Amniotic epithelial cell (primary cell): ENCODE data around the gene CLEC16A.
"Not testable (repeated sequence)": the region's sequence is repeated elsewhere in the genome, so short reads cannot be mapped to it uniquely, and the experiment has no call there.

Experiments used
- DNase-seq: peaks from one replicate; pipeline ENCODE4 v3.0.0-alpha.2; 2010; ENCODE audit warnings: low read depth

The CLEC16A gene

DNA sequence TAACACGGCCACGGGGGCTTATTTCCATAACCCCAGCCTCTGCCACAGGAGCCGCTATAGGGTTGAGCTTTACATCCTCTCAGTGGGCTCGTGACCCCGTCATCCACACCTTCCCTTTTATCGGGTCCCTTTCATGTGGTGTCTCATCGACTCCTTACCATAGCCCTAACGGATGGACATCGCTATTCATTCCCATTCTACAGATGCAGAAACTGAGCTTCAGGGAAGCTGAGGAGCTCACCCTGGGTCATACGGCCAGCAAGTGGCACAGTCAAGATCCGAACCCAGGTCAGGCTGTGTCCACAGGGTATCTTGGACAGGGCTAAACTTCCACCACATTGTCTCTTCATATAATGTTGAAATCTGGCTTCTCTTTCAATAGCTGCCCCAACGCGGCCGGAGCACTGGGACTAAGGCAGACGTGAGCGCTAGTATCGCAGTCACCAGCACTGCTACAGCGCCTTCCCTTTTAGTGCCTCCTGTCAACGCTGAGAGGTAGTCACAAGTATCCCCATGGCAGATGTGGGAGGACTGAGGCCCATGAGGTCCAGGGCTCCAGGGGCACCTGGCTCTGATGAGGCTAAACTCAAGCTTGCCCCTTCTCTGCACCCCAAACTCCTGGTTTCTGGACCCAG is 260.8 kb downstream of the CLEC16A start:
- no peak for DNase-seq

DNA sequence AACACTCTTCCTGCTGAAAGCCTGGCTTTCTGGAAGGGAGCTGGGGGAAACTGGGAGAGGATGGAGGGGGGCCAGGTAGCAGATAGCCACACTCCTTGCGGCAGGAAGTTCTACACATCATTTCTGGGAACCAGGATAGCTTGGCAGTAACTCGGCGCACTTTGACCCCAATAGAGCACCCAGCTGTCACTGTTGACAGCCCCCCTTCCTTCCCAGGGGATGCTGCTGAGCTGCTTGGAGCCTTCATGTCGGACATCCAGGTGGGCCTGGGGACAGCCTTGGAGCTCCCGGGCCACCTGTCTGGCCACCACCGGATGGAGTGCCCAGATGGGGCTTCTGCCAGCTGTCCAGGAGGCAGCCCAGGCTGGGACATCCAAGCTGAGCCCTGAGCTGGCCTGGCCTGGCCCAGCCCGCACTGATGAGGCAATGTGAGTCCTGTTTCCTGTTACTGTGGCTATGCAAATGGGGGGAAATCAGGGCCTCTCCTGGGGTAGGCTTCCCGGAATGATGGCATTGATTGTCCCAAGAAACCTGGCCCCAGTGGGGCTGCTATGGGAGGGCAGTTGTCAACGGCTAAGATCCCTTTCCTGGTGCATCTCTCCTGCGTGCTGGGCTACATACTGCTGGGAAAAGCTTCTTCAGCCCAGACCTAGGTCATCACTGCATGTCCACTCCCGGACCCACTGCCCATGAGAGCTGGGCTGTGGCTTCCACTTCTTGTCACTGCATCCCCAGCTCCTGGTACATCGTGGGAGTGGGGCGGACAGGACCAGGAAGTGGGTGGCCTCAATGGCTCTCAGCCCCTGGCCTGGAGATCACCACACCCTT is 261.6 kb downstream of the CLEC16A start:
- DNase-seq, result no peak

DNA sequence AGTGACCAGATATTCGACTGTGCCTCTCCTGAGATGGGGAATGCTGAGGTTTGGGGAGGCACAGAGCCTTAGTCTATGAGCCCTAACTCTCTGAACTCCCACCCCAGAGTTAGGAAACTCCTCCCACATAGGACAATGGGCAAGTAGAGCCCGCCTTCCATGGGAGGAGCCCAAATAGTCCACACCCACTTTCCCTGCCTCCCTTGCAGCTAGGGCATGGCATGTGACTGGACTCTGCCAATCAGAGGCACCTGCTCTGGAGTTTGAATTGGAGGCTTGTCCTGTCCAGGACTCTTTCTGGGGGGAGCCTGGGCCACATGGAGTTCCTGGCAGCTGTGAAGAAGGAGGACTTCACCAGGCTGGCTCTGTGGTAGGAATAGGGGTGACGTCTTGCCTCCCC is 263.3 kb downstream of the CLEC16A start:
- DNase-seq, result no peak

DNA sequence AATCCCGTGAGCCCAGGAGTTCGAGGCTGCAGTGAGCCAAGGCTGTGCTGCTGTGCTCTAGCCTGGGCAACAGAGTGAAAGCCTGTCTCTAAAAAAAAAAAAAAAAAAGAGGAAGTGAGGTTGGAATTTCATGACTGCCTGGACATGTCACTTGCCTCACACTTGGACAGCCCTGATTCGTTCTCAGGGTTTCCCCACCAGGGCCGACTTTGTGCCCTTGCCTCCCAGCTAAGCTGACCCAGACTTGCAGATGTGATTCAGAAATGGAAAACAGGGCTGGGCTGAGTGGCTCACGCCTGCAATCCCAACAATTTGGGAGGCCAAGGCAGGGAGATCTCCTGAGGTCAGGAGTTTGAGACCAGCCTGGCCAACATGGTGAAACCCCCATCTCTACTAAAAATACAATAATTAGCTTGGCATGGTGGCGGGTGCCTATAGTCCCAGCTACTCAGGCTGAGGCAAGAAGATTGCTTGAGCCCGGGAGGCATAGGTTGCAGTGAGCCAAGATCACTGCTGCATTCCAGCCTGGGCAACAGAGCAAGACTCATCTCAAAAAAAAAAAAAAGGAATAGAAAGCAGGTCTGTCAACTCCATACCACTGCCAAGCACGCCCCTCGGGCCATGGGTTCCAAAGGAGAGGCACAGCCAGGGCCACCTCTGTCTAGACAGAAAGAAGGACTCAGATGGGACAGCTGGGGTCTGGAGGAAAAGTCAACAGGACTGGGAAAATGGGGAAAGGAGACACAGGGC is 264.7 kb downstream of the CLEC16A start:
- no peak for DNase-seq

DNA sequence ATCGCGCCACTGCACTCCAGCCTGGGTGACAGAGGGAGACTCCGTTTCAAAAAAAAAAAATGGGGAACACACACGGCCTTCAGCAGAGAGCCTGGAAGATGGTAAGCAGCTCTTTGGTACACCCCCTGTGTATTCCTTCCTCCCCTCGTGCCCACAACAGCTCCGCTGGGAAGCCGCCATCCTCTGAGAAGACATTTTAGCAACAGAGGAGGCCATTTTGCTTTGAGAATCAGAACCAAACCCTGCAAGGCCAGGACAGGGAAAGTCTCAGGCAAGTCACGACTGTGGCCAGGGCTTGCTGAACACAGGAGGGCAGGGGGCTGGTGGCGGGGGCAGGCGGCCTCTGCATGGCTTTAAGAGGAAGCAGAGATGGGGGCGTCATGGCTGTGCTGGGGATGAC is 265.9 kb downstream of the CLEC16A start:
- DNase-seq, result no peak

DNA sequence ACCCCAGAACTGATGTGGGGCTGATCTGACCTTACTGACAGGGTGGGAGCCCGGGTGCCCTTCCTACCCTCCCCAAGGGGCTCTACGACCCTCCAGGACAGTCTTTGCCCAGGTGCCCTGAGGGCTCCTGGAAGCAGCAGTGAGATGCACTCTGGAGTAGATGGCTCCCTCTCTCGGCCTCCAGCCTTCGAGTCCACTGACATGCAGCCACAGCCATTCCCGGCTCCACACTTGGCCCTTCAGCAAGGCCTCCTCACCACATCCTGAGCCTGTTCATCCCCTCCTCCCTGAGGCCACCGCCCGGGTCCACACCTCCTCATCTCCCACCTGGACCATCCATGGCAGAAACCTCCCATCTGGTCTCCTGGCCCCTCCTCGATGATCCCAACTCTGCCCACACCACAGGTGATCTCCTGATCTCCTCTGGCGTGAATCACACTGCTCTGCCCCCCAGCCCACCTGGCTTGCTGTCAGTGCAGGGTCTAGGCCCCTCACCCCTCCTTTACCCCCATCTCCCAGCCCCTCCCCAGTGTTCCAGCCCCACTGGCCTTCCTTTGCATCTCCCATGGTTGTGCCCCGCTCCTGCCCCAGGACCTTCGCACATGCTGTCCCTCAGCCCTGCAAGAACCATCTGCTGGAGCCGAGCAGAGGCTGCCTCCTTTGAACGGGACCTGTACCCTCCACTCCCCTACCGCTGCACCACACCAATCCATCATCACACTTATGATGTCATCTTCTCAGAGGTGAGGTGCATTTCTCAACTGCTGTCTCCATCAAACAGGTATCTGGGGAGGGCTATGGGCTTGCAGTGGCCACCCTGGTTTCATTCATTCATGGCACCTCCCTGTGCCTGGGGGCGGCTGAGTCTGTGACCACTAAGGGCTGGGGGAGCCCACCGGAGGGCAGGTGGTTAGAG is 267.0 kb downstream of the CLEC16A start:
- no peak for DNase-seq

DNA sequence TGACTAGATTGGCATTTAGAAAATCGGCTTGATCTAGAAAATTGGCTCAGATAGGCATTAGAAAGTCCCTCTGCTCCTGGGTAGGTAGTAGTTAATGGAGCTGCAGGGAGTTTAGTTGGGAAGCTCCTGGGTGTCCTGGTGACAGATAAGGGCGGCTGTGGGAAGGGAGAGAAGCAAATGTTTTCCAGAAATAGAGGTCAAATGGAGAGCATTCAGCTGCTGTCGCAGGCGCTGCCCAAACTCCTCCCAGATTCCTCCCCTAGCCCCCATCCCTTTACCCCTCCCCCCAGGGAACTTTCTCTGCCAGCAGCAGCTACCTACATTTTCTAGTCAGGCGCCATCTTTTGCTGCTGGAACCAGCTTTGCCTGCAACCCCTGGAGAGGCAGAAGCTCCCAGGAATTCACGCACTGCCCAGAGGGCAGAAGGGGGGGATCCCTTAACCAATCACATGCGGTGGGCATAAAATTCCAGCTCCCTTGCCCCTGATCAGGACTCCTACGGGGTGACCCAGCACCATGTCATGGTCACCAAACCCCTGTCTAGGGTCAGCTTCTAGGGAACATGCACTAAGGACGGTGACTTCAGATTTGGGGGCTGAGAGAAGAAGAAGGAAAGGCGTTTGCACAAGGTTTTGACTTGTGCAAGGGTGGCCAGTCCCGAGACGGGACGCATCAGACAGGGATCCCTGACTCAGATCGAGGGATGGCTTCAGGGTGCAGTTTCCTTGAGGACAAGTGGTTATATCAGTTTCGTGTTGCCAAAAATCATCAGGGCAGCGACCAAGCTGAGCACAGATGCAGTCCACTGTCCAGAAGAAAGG is 267.8 kb downstream of the CLEC16A start:
- no peak for DNase-seq

DNA sequence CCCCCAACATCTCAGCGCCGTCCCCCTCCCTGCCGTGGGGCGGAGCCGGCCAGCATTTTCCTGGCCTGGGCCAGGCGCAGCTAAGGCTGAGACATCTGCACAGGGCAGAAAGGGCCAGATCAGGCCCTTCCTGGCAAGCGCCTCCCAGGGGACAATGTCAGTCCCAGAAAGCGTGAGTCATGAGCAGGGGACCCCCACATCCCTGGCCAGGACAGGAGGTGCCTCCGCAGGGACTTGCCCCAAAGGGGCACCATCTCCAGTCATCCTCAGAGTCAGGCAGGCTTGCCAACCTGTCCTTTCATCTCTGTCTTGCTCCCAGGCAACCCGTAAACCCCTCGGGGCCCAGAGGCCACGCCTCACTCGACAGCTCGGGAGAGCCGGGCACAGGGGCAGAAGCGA is 268.4 kb downstream of the CLEC16A start:
- no peak for DNase-seq

DNA sequence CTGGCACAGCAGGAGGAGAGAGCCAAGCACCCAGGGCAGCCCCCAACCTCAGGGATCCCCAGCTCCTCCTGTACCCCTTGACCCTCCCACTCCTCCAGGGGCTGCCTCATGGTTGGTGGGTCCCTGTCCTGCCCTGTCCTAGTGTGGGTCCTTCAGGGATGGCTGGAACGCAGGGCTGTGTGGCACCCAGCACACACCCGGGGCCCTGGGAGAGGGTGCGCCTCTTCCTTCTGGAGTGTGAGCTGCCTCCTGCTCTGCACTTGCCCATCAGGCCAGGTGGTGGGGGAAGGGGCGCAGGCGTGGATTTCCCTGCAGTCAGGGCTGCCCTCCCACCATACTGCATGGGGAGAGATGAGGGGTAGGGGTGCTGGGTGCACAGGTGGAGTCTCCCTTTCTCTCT is 269.0 kb downstream of the CLEC16A start:
- DNase-seq, result no peak

DNA sequence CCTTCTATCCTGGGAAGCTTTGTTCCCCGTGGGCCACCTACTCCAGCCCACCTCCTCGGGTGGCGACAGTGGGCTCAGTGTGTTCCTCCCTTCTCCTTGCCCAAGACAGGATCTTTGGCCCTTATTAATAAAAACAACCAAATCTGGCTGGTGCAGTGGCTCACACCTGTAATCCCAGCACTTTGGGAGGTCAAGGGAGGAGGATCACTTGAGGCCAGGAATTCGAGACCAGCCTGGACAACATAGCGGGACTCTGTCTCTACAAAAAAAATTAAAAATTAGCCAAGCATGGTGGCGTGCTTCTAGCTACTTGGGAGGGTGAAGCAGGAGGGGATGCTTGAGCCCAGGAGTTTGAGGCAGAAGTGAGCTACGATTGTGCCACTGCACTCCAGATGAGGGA is 269.4 kb downstream of the CLEC16A start:
- no peak for DNase-seq

DNA sequence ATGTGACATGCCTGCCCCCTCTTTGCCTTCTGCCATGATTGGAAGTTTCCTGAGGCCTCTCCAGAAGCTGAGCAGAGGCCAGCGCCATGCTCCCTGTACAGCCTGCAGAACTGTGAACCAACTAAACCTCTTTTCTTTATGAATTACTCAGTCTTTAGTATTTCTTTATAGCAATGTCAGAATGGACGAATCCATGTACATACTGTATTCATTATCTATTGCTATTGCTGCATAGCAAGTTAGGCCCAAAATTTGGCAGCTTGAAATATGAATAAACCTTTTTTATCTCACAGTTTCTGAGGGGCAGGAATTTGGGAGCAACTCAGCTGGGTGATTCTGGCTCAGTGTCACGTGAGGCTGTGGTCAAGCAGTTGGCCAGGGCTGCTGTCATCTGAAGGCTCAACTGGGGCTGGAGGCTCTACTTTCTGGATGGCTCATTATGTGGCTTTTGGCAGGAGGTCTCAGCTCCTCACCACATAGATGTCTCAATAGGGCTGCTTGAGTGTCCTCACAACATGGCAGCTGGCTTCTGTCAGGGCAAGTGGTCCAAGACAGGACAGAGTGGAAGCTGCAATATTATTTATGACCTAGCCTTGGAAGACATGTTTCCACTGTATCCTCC is 271.7 kb downstream of the CLEC16A start:
- DNase-seq, result no peak

DNA sequence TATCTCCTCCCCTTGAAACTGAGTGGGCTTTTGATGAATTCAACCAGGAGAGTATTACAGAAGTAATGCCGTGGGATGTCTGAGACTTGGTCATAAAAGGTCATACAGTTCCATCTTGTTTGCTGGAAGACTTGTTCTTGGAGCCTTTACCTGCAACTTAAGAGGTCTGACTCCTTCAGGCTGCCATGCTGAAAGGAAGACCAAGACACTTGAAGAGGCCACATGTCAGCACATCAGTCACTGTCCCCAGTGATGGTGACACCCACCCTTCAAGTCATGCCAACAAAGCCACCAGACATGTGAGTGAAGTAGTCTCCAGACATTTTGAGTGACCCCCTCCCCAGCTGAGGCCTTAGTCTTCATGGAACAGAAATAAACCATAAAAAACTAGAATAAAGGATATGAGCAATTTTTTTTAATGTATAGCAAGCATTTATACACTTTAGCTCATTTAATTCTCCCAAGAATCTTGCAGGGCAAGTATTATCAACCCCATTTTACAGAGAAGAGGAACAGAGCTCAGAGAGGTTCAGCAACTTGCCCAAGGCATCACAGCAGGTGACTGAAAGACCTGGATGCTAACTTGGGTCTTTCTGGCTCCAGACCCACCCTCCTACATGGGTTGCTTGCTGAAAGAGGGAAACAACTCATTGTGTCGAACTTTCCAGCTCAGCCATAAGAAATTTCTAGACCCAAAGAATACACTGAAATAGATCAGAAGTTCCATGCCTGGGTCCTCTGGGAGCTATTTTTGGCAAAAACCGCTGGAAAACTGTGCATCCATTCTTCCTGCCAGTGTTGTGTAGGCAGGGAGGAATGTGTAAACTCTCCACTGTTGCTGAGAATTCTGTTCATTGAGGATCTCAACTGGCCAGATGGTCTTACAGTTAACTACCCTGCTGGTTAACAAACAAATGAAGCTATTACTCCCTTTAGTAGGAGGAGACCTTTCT is 273.6 kb downstream of the CLEC16A start:
- no peak for DNase-seq

DNA sequence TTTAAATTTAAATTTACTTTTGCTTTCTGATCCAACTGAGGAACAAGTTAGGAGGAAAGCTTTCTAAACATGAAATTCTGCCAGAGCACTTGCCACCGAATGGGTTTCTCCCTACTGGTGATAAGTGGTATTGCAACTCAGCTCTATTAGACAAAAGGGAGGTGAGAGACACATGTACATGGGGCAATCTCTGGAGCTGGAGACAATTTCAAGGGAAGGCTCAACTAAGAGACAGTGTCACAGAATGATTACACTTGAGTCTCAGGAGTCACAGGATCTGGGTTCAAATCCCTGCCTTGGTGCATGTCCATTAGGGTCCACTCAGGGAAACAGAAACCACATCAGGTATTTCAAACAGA is 274.2 kb downstream of the CLEC16A start:
- no peak for DNase-seq

DNA sequence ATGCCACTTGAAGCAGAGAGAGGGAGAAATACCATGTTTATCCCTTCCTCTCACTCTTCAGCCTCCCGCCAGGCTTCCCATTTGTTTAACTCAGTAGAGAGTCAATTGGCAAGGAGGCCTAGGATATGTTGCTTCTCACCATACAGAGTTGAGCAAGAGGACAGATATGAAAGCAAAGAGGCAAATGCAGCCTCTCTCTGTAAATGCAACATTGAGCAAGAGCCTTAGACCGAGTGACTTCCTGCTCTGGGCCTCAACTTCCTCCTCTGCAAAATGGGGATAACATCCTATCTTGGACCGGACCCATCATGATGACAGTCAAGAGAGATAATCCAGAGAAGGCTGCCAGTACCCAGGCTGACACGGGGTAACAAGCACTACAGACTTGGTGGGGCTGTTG is 274.8 kb downstream of the CLEC16A start:
- no peak for DNase-seq

DNA sequence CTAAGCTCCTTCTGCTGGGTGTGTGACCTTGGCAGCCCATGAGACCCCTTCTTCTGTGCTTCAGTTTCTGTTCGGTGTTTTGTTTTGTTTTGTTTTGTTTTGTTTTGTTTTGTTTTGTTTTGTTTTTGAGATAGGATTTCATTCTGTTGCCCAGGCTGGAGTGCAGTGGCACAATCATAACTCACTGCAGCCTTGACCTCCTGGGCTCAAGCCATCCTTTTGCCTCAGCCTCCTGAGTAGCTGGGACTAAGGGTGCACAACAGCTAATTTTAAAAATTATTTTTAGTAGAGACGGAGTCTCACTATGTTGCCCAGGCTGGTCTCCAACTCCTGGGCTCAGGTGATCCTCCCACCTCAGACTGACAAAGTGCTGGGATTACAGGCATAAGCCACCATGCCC is 276.1 kb downstream of the CLEC16A start:
- not testable (repeated sequence) for DNase-seq

DNA sequence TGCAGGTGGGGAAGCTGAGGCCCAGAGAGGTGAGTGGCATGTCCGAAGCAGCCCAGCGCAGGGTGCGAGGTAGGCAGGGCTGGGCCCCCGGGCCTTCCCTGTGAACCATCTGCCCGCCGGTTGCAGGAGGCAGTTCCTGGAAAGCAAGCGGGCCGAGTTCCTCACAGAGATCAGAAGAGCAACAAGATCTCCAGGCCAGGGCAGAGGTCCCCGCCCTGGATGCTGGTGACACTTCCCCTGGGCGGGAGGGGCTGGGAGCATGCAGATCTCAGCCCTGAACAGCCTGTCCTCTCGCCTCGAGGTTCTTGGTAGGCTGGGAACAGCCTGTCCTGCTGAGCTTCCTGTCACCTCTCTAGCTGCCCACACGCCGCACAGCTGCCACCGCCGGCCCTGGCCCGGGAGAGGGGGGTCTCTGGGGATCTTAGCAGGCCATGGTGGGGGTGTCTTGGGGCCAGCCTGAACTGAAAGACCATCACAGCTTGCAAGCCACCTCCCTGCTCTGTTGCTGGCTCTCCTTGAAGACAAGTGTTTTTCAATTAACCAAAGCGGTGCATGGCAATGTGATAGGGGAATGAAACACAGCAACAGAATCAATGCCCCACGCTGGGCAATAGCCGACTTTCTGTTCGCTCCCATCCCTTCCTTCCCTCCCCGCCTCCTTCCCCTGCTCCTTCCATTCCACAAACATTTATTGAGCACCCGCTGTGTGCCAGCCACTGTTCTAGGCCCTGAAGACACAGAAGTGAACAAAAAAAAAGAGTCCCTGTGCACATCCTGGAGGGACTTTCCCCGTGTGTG is 279.9 kb downstream of the CLEC16A start:
- DNase-seq, result no peak

DNA sequence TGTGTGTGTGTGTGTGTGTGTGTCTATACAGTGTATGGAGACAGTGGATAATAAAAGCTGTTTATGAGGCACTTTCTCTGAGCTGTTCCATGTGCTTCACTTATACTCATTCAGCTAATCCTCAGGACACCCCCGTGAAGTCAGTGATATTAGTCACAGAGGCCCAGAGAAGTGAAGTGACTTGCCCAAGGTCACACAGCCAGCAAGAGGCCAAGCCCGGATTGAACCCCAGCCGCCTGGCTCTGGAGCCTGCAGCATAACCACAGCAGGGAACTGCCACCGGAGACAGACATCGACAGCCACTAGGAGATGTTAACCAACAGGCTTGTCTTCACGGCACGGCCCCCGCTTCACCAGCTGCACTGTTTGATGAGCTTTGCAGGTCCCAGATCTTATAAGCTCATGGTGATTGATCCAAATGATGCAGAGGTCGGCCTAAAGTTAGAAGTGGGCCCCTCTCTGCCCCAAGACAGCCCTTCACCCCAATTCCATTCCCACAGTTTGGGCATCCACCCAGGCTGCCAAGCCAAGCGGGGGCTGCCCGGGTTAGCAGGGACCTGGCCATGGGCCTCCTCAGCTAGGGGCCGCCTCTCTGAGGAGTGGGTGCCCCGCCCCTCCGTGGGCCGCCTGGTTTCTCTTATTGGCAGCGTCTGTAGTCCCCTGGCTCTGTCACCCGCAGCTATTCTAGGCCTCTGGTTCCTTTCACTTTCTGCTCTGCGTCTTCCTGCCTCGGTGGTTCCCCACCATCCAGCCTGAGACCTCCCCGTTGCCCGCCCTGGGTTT is 280.7 kb downstream of the CLEC16A start:
- DNase-seq, result peak; percentile 17
